ENCODE results near the gene MOB3B. TPM values are rescaled to one million over a fixed set of nuclear protein-coding genes. Genes with fewer than 3 reads are reported as not detected.
"Not testable (repeated sequence)": the region's sequence is repeated elsewhere in the genome, so short reads cannot be mapped to it uniquely, and the experiment has no call there.

The MOB3B gene
- total and polyA plus RNA-seq, 7 experiments from 2014 or later, result 0.07 to 1.8 (median 0.72) TPM; not detected in 1

GRCh38 chr9:27500902-27501301, 28.7 kb downstream of the MOB3B start:
- H3K27me3 Mint-ChIP-seq; H3K4me1 ChIP-seq (ENCODE audit: control insufficient read depth in 2 of 2, insufficient read depth in 2 of 2, low read length in 2 of 2); H3K4me3 ChIP-seq (ENCODE audit: low read length); H3K27ac ChIP-seq (ENCODE audit: low read depth, low read length); DNase-seq; H3K27ac Mint-ChIP-seq; POLR2A ChIA-PET; intact Hi-C loops (cut with micrococcal nuclease); CTCF ChIA-PET; H3K9me3 Mint-ChIP-seq; H3K4me3 Mint-ChIP-seq; H3K36me3 ChIP-seq (ENCODE audit: control insufficient read depth in 2 of 3, insufficient read depth in 3 of 3, low read length in 3 of 3); ATAC-seq; H3K27me3 ChIP-seq (ENCODE audit: control insufficient read depth in 2 of 2, insufficient read depth in 2 of 2, low read length in 2 of 2); H3K36me3 Mint-ChIP-seq; H3K9me3 ChIP-seq (ENCODE audit: control insufficient read depth in 2 of 3, low read length in 3 of 3): not testable (repeated sequence)
- peaks cover 0 to 15% (median 0%) of the 10 kb centered on the region in 7 donors for H3K4me1 Mint-ChIP-seq

GRCh38 chr9:27499451-27499850, 30.2 kb downstream of the MOB3B start:
- no peaks in the 10 kb centered on the region for H3K36me3 ChIP-seq (ENCODE audit: control insufficient read depth in 2 of 3, insufficient read depth in 3 of 3, low read length in 3 of 3)
- Mint-ChIP-seq H3K9me3 (peaks cover 0 to 4% (median 0%) of the 10 kb centered on the region in 11 donors), H3K4me3 (peak overlapping the region in 1 of 10 donors; percentile 18), H3K27ac (no peak overlapping the region), H3K27me3 (peaks cover 0 to 3% (median 0%) of the 10 kb centered on the region in 5 donors), H3K36me3 (peaks cover 0 to 2% (median 0%) of the 10 kb centered on the region in 5 donors), H3K4me1 (peaks cover 0 to 15% (median 0%) of the 10 kb centered on the region in 7 donors)
- H3K4me3 ChIP-seq (ENCODE audit: low read length), result no peak overlapping the region
- no peaks in the 10 kb centered on the region for H3K4me1 ChIP-seq (ENCODE audit: control insufficient read depth in 2 of 2, insufficient read depth in 2 of 2, low read length in 2 of 2)
- no peak overlapping the region for H3K27ac ChIP-seq (ENCODE audit: low read depth, low read length)
- DNase-seq, result no peak
- ATAC-seq, result peak; percentile 24
- POLR2A ChIA-PET, result no interaction called here
- CTCF ChIA-PET, result no interaction called here
- no peaks in the 10 kb centered on the region for H3K9me3 ChIP-seq (ENCODE audit: control insufficient read depth in 2 of 3, low read length in 3 of 3)
- intact Hi-C loops (cut with micrococcal nuclease), result no loop called here
- no peaks in the 10 kb centered on the region for H3K27me3 ChIP-seq (ENCODE audit: control insufficient read depth in 2 of 2, insufficient read depth in 2 of 2, low read length in 2 of 2)

DNA sequence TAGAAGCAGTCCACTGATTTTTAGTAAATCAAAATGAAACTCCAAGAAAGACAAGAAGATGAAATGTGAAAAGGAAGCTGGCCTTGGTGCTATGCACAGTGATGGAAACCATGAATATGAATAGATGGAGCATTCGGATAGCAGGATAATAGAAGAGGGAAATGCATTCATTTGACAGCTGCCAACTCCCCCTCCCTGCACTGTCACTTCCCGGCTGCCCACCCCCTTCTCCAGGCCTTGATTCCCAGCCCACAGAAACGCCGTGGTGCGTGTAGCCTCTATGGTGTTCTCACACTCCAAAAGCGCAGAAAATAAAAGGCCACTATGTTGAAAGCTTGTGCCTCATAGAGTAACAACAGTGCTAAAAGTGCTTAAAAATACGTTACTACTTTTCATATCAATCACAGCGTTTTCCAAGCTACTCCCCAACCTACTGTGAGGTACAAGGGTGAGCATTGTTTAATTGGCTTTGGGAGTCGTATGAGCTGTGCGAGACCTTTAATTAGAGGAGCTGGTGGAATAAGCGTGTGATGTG, 31.7 kb downstream of the MOB3B start:
- Mint-ChIP-seq H3K27me3 (no peaks in the 10 kb centered on the region), H3K27ac (no peak overlapping the region), H3K36me3 (peaks cover 0 to 4% (median 4%) of the 10 kb centered on the region in 5 donors), H3K4me3 (no peak overlapping the region), H3K9me3 (peaks cover 0 to 11% (median 5%) of the 10 kb centered on the region in 11 donors), H3K4me1 (peaks cover 0 to 13% (median 0%) of the 10 kb centered on the region in 7 donors)
- ChIA-PET CTCF (no interaction called here), POLR2A (no interaction called here)
- Histone ChIP-seq H3K4me3 (ENCODE audit: low read length) (no peak overlapping the region), H3K27ac (ENCODE audit: low read depth, low read length) (no peak overlapping the region), H3K36me3 (ENCODE audit: control insufficient read depth in 2 of 3, insufficient read depth in 3 of 3, low read length in 3 of 3) (no peaks in the 10 kb centered on the region), H3K9me3 (ENCODE audit: control insufficient read depth in 2 of 3, low read length in 3 of 3) (no peaks in the 10 kb centered on the region), H3K4me1 (ENCODE audit: control insufficient read depth in 2 of 2, insufficient read depth in 2 of 2, low read length in 2 of 2) (no peaks in the 10 kb centered on the region), H3K27me3 (ENCODE audit: control insufficient read depth in 2 of 2, insufficient read depth in 2 of 2, low read length in 2 of 2) (no peaks in the 10 kb centered on the region)
- no peak for ATAC-seq
- intact Hi-C loops (cut with micrococcal nuclease), result no loop called here
- no peak for DNase-seq

DNA sequence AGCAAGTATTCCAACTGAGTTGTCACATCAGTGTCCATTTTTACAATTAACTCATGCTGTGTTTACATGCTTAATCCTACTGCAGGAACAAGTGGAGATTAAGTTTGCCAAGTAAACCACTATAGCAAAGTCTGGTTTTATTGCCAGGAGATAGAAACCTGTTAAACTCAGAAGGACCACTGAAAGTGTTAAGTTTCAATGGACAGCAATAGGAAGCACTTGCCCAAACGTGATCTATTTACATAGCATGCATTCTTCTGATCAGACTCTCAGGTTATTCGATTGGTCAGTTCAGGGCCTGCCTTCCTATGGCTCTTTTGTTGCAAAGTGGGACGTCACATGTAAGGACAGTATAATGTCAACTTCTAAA, 33.5 kb downstream of the MOB3B start:
- Mint-ChIP-seq H3K27me3 (no peaks in the 10 kb centered on the region), H3K27ac (no peak overlapping the region), H3K36me3 (peaks cover 0 to 6% (median 3%) of the 10 kb centered on the region in 5 donors), H3K4me3 (no peak overlapping the region), H3K4me1 (peaks cover 0 to 13% (median 0%) of the 10 kb centered on the region in 7 donors), H3K9me3 (peaks cover 0 to 14% (median 7%) of the 10 kb centered on the region in 11 donors)
- Histone ChIP-seq H3K4me1 (ENCODE audit: control insufficient read depth in 2 of 2, insufficient read depth in 2 of 2, low read length in 2 of 2) (no peaks in the 10 kb centered on the region), H3K27me3 (ENCODE audit: control insufficient read depth in 2 of 2, insufficient read depth in 2 of 2, low read length in 2 of 2) (no peaks in the 10 kb centered on the region), H3K9me3 (ENCODE audit: control insufficient read depth in 2 of 3, low read length in 3 of 3) (no peaks in the 10 kb centered on the region), H3K27ac (ENCODE audit: low read depth, low read length) (no peak overlapping the region), H3K4me3 (ENCODE audit: low read length) (no peak overlapping the region), H3K36me3 (ENCODE audit: control insufficient read depth in 2 of 3, insufficient read depth in 3 of 3, low read length in 3 of 3) (no peaks in the 10 kb centered on the region)
- intact Hi-C loops (cut with micrococcal nuclease), result no loop called here
- ChIA-PET POLR2A (no interaction called here), CTCF (no interaction called here)
- DNase-seq (no peak), ATAC-seq (no peak)

DNA sequence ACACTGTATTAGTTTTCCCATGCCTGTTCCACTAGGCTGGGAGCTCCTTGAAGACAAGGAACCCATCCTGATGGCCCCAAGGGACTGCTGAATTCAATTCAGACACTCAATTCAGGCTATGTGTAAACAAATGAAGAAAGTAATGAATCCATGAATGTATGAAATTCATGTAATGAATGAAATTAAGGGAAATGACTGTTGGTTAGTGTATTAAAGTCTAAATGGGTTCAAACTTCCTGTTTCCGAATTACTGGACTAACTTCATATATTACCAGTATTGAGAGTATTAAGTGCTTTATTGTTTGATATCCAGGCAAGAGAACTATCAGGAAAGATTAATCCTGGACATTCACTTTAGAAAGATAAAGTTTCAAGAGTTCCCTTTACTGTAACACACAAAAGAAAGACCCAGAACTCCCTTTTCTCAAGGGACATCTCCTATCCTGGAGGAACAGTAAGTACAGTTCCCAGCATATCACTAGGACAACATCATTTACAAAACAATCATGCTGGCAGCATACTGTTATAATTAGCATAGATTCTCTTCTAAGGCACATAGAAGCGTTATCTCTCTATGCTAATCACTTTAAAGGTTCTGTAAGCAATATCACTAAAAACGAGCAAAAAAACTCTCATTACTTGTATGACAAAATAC, 34.0 kb downstream of the MOB3B start:
- no peak overlapping the region for H3K27ac Mint-ChIP-seq
- no peak overlapping the region for H3K4me3 Mint-ChIP-seq
- CTCF ChIA-PET, result no interaction called here
- H3K4me1 Mint-ChIP-seq, result peaks cover 0 to 13% (median 0%) of the 10 kb centered on the region in 7 donors
- peaks cover 0 to 6% (median 3%) of the 10 kb centered on the region in 5 donors for H3K36me3 Mint-ChIP-seq
- ATAC-seq (no peak), DNase-seq (no peak)
- POLR2A ChIA-PET, result interaction anchor here (0.6 kb wide), 1 partner anchor 462 kb away, joined by 3 read pairs; no protein-coding TSS in a partner anchor
- Histone ChIP-seq H3K27me3 (ENCODE audit: control insufficient read depth in 2 of 2, insufficient read depth in 2 of 2, low read length in 2 of 2) (no peaks in the 10 kb centered on the region), H3K9me3 (ENCODE audit: control insufficient read depth in 2 of 3, low read length in 3 of 3) (no peaks in the 10 kb centered on the region), H3K36me3 (ENCODE audit: control insufficient read depth in 2 of 3, insufficient read depth in 3 of 3, low read length in 3 of 3) (no peaks in the 10 kb centered on the region), H3K27ac (ENCODE audit: low read depth, low read length) (no peak overlapping the region), H3K4me3 (ENCODE audit: low read length) (no peak overlapping the region), H3K4me1 (ENCODE audit: control insufficient read depth in 2 of 2, insufficient read depth in 2 of 2, low read length in 2 of 2) (no peaks in the 10 kb centered on the region)
- intact Hi-C loops (cut with micrococcal nuclease), result no loop called here
- peaks cover 0 to 14% (median 7%) of the 10 kb centered on the region in 11 donors for H3K9me3 Mint-ChIP-seq
- no peaks in the 10 kb centered on the region for H3K27me3 Mint-ChIP-seq

GRCh38 chr9:27491154-27491553, 38.5 kb downstream of the MOB3B start:
- H3K27me3 Mint-ChIP-seq, result no peaks in the 10 kb centered on the region
- CTCF ChIA-PET, result no interaction called here
- peaks cover 0 to 6% (median 3%) of the 10 kb centered on the region in 5 donors for H3K36me3 Mint-ChIP-seq
- DNase-seq (no peak), ATAC-seq (peak; percentile 55)
- H3K27ac Mint-ChIP-seq, result no peak overlapping the region
- Histone ChIP-seq H3K4me3 (ENCODE audit: low read length) (no peak overlapping the region), H3K27ac (ENCODE audit: low read depth, low read length) (no peak overlapping the region), H3K36me3 (ENCODE audit: control insufficient read depth in 2 of 3, insufficient read depth in 3 of 3, low read length in 3 of 3) (no peaks in the 10 kb centered on the region), H3K27me3 (ENCODE audit: control insufficient read depth in 2 of 2, insufficient read depth in 2 of 2, low read length in 2 of 2) (no peaks in the 10 kb centered on the region), H3K9me3 (ENCODE audit: control insufficient read depth in 2 of 3, low read length in 3 of 3) (no peaks in the 10 kb centered on the region), H3K4me1 (ENCODE audit: control insufficient read depth in 2 of 2, insufficient read depth in 2 of 2, low read length in 2 of 2) (peaks cover 0 to under 1% of the 10 kb centered on the region in 2 donors)
- POLR2A ChIA-PET, result no interaction called here
- intact Hi-C loops (cut with micrococcal nuclease), result no loop called here
- H3K4me1 Mint-ChIP-seq, result peaks cover 0 to 13% (median under 1%) of the 10 kb centered on the region in 7 donors
- peaks cover 0 to 14% (median 7%) of the 10 kb centered on the region in 11 donors for H3K9me3 Mint-ChIP-seq
- H3K4me3 Mint-ChIP-seq, result no peak overlapping the region
